HEK293 (cell line): Measurements from ENCODE around the gene KRTAP10-4.
"Not testable (repeated sequence)": the region's sequence is repeated elsewhere in the genome, so short reads cannot be mapped to it uniquely, and the experiment has no call there.

Experiments
- CTCF ChIA-PET: fragments of 350-600 bp; formaldehyde crosslinking; extraction: SDS; loops from one replicate; lab custom pipeline; 2021; ENCODE audit warnings: antibody characterized with exemption; lab: Yijun Ruan, JAX
- POLR2A ChIA-PET: fragments of 300-600 bp; formaldehyde crosslinking; extraction: SDS; loops from one replicate; lab custom pipeline; 2020; ENCODE audit warnings: antibody characterized with exemption, inconsistent platforms; lab: Yijun Ruan, JAX
- H3K27ac ChIP-seq: fragments of 200-500 bp; sonication (Bioruptor generic); 2 replicates; pipeline ENCODE4 v1.5.1; 2014; ENCODE audit warnings: low read depth, low read length, control low read depth, inconsistent platforms; ENCODE audit errors: extremely low read depth
- H3K36me3 ChIP-seq, 2 experiments: fragments of 200-500 bp in 1 of 2; sonication (Bioruptor generic) in 1 of 2; 1 replicate in 1 of 2; 2 replicates in 1 of 2; pipeline ENCODE4 v1.5.1; 2014 to 2017; ENCODE audit warnings: inconsistent platforms in 2 of 2, low read length in 2 of 2; ENCODE audit not compliant: control insufficient read depth in 2 of 2, insufficient read depth in 1 of 2
- H3K4me1 ChIP-seq: fragments of 200-500 bp; sonication (Bioruptor generic); 2 replicates; pipeline ENCODE4 v1.5.1; 2014; ENCODE audit warnings: mild to moderate bottlenecking, low read length, inconsistent platforms; ENCODE audit not compliant: control insufficient read depth, insufficient read depth
- H3K4me3 ChIP-seq: 2 replicates; pipeline ENCODE4 v1.5.1; 2011; ENCODE audit warnings: low read depth, mild to moderate bottlenecking, control low read depth, low read length, moderate library complexity
- H3K9me3 ChIP-seq: fragments of 200-500 bp; sonication (Bioruptor generic); 2 replicates; pipeline ENCODE4 v1.5.1; 2014; ENCODE audit warnings: low read depth, low read length, inconsistent platforms; ENCODE audit not compliant: control insufficient read depth, insufficient read depth
- MEIS1 ChIP-seq: sonication (generic); formaldehyde crosslinking; IDR thresholded peaks from 2 replicates; pipeline ENCODE4 v1.8.1; 2022; ENCODE audit warnings: missing genetic modification reagents, mild to moderate bottlenecking, borderline replicate concordance
- SETDB1 ChIP-seq: IDR thresholded peaks from one replicate; pipeline ENCODE4 v1.6.1; 2017; ENCODE audit warnings: mild to moderate bottlenecking, low read length, moderate library complexity, mixed read lengths; ENCODE audit not compliant: insufficient read length
- ZBTB20 ChIP-seq: fragments of 450-650 bp; formaldehyde crosslinking; IDR thresholded peaks from 2 replicates; pipeline ENCODE4 v1.5.1; 2016; ENCODE audit warnings: missing biosample characterization, missing genetic modification characterization
- ZIC2 ChIP-seq: fragments of 450-650 bp; formaldehyde crosslinking; IDR thresholded peaks from 2 replicates; pipeline ENCODE4 v1.5.1; 2016; ENCODE audit warnings: missing biosample characterization, missing genetic modification characterization
- ZNF112 ChIP-seq: fragments of 450-650 bp; formaldehyde crosslinking; IDR thresholded peaks from 2 replicates; pipeline ENCODE4 v1.5.0; 2017; ENCODE audit warnings: missing biosample characterization, missing genetic modification characterization
- ZNF138 ChIP-seq: fragments of 450-650 bp; formaldehyde crosslinking; IDR thresholded peaks from 2 replicates; pipeline ENCODE4 v1.5.1; 2016; ENCODE audit warnings: missing biosample characterization, missing genetic modification characterization, borderline replicate concordance
- ZNF37A ChIP-seq: fragments of 450-650 bp; IDR thresholded peaks from 2 replicates; pipeline ENCODE4 v1.5.1; 2018; ENCODE audit warnings: missing biosample characterization, missing genetic modification characterization
- ZNF510 ChIP-seq: fragments of 450-650 bp; formaldehyde crosslinking; IDR thresholded peaks from 2 replicates; pipeline ENCODE4 v1.5.1; 2018; ENCODE audit warnings: mild to moderate bottlenecking, missing genetic modification characterization, missing biosample characterization; ENCODE audit not compliant: insufficient replicate concordance
- TF ChIP-seq, protein P1 (sequence below): fragments of 450-650 bp; formaldehyde crosslinking; IDR thresholded peaks from 2 replicates; pipeline ENCODE4 v1.5.1; 2016; ENCODE audit warnings: missing biosample characterization, missing genetic modification characterization, borderline replicate concordance
- TF ChIP-seq, protein P2 (sequence below): fragments of 450-650 bp; formaldehyde crosslinking; IDR thresholded peaks from 2 replicates; pipeline ENCODE4 v1.5.1; 2016; ENCODE audit warnings: missing biosample characterization, missing genetic modification characterization, low read depth

Gene KRTAP10-4

DNA sequence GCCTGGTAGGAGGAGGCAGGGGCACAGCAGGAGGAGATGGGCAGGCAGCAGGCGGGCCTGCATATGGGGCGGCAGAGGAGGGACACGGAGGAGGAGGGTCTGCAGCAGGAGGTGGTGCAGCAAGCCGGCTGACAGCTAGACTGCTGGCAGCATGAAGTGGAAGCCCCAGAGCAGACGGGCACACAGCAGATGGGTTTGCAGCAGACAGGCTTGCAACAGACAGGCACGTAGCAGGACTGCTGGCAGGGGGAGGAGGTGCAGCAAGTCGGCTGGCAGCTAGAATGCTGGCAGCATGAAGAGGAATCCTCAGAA lies 6.3 kb downstream of the KRTAP10-4 start (continued):
- TF ChIP-seq, protein P1, sequence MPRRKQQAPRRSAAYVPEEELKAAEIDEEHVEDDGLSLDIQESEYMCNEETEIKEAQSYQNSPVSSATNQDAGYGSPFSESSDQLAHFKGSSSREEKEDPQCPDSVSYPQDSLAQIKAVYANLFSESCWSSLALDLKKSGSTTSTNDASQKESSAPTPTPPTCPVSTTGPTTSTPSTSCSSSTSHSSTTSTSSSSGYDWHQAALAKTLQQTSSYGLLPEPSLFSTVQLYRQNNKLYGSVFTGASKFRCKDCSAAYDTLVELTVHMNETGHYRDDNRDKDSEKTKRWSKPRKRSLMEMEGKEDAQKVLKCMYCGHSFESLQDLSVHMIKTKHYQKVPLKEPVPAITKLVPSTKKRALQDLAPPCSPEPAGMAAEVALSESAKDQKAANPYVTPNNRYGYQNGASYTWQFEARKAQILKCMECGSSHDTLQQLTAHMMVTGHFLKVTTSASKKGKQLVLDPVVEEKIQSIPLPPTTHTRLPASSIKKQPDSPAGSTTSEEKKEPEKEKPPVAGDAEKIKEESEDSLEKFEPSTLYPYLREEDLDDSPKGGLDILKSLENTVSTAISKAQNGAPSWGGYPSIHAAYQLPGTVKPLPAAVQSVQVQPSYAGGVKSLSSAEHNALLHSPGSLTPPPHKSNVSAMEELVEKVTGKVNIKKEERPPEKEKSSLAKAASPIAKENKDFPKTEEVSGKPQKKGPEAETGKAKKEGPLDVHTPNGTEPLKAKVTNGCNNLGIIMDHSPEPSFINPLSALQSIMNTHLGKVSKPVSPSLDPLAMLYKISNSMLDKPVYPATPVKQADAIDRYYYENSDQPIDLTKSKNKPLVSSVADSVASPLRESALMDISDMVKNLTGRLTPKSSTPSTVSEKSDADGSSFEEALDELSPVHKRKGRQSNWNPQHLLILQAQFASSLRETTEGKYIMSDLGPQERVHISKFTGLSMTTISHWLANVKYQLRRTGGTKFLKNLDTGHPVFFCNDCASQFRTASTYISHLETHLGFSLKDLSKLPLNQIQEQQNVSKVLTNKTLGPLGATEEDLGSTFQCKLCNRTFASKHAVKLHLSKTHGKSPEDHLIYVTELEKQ (tag by site-specific recombination), result no peak

DNA sequence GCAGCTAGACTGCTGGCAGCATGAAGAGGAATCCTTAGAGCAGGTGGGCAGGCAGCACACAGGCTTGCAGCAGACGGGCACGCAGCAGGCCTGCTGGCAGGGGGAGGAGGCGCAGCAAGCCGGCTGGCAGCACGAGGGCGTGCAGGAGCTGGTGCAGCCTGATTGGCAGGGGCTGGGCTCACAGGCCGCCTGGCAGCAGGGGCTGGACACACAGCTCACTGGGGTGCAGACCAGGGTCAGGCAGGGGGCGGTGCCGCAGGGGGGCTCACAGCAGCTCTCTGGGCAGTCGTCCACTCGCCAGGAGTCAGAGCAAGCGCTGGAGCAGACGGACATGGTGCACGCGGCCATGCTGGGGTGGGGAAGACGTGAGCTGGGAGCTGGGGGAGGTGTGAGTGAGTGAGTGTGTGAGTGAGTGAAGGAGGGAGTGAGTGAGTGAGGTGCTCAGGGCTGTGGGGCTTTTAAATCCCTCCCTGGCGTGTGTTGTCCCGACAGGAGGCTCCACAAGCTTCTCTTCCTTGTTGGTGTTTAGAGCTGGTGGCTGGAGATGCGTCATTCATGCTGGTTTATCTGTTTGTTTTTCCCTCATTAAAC lies 6.8 kb downstream of the KRTAP10-4 start, which contains the start of gene KRTAP10-5:
KRTAP10-5 (minus strand) TSS at position 374 of the 591 bp plus-strand sequence; CDS start at position 348, 26 bp downstream.
- TF ChIP-seq ZIC2 (tag by site-specific recombination), result peak; percentile 76
- H3K4me3 ChIP-seq, H3K9me3 ChIP-seq, H3K4me1 ChIP-seq, H3K27ac ChIP-seq, POLR2A ChIA-PET, H3K36me3 ChIP-seq: not testable (repeated sequence)
- CTCF ChIA-PET, result interaction anchor here (0.6 to 1.1 kb wide), 2 partner anchors 213 to 549 kb away, joined by 4 to 5 read pairs; no protein-coding TSS in a partner anchor

DNA sequence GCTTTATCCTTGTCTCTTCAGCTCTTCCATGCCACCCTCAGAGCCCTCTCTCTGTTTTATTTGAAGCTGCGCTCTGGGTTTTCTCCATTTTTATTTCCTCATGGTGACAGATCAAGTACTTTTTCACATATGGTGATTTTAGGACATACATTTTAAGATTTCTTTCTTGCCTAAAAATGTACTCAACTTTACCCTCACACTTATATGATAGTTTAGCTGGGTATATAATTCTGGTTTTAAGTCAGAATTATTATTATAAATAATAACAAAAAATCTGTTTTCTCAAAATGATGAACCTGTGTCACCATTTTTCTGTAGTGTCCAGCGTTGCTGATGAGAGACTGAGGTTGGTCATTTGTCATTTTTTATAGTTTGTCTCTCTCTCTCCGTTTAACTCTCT lies 7.6 kb downstream of the KRTAP10-4 start:
- no peaks in the 10 kb centered on the region for H3K36me3 ChIP-seq
- H3K4me3 ChIP-seq, result no peak overlapping the region
- POLR2A ChIA-PET, result interaction anchor here (0.5 kb wide), 1 partner anchor 8 kb away, joined by 3 read pairs; no protein-coding TSS in a partner anchor
- CTCF ChIA-PET, result interaction anchor here (1.1 kb wide), 1 partner anchor 212 kb away, joined by 4 read pairs; no protein-coding TSS in a partner anchor
- H3K9me3 ChIP-seq, result peaks cover 2% of the 10 kb centered on the region; the same call in 1 of the 2 replicates
- H3K4me1 ChIP-seq, result no peaks in the 10 kb centered on the region
- TF ChIP-seq ZNF112 (tag by site-specific recombination) (no peak), ZNF37A (tag by site-specific recombination) (no peak), ZNF510 (tag by site-specific recombination) (peak; percentile 15), ZBTB20 (no peak), SETDB1 (peak; percentile 46)
- H3K27ac ChIP-seq, result no peak overlapping the region

DNA sequence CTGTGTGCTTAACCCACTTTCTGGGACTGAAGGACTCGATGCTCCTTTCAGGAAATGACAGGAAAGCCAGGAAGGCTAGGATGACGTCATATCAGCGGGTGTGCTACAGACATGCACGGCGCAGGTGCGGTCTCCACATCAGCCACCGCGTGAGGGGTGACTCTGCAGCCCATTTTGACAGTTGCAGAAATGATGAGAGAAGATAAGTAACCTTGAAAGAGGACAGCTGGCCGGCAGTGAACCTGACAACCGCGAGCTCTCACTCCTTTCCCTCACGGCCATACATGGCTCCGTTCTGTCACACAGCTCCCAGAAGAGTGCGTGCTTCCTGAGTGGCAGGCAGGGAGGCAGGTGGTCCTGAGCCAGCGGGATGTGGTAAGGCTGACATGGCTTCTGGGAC lies 8.5 kb downstream of the KRTAP10-4 start:
- CTCF ChIA-PET, result no interaction called here
- Histone ChIP-seq H3K4me1 (no peaks in the 10 kb centered on the region), H3K4me3 (no peak overlapping the region), H3K36me3 (no peaks in the 10 kb centered on the region), H3K9me3 (peaks cover 2% of the 10 kb centered on the region; the same call in 1 of the 2 replicates), H3K27ac (no peak overlapping the region)
- TF ChIP-seq, protein P2, sequence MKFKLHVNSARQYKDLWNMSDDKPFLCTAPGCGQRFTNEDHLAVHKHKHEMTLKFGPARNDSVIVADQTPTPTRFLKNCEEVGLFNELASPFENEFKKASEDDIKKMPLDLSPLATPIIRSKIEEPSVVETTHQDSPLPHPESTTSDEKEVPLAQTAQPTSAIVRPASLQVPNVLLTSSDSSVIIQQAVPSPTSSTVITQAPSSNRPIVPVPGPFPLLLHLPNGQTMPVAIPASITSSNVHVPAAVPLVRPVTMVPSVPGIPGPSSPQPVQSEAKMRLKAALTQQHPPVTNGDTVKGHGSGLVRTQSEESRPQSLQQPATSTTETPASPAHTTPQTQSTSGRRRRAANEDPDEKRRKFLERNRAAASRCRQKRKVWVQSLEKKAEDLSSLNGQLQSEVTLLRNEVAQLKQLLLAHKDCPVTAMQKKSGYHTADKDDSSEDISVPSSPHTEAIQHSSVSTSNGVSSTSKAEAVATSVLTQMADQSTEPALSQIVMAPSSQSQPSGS (tag by site-specific recombination), result 0 out of 2 replicates have a peak, but pooled peaks have one; percentile 16
- TF ChIP-seq MEIS1 (CRISPR knock-in tag) (no peak), ZNF138 (tag by site-specific recombination) (no peak)
- POLR2A ChIA-PET, result no interaction called here
